Stimulated activated CD4-positive, alpha-beta T cell treated with anti-CD3 and anti-CD28 coated beads, Interleukin-1b, Interleukin-23, amount 100 ng/mL, for 1 hour (primary cell): ENCODE results near the gene AMDHD1.

Source experiments
- DNase-seq, 2 donors: peaks; one replicate each; pipeline ENCODE4 v3.0.0-alpha.2; 2020; ENCODE audit warnings: low read depth in 2 of 2

The AMDHD1 gene

DNA sequence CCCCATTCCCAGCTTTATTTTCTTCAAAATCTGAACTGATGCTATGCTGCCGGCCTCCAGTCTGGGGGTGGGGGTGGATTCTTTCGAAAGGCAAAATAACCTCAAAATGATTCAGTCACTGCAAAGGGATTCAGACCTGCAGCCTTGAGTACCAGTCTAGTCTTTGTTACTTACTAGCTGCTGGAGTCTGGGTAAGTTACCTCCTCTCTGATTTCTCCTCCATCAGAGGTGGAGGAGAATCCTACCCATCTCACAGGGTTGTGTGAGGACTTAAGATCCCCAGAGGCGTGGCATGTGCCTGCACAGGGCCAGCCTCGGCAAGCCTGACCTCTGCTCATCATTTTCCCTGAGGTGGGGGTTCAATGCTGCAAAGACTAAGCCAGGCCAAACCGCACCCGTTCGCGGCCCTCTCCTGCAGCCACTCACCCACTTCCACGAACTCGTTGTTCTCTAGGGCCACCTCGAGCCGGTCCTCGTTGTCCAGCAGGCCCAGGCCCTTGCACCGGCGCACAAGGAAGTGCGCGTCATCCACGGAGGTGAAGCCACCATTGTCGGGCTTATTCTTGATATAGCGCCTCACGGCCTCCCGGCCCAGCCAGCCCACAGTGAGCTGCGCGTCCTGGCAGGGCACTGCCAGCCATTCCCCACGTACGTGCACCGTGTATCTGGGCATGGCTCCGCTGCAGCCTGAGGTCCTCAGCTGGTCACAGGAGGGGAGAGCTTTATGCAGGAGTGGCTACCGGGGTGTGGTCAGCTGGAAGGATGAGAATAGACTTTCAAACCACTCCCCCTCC is 52.3 kb downstream of the AMDHD1 start:
- DNase-seq = no peak

DNA sequence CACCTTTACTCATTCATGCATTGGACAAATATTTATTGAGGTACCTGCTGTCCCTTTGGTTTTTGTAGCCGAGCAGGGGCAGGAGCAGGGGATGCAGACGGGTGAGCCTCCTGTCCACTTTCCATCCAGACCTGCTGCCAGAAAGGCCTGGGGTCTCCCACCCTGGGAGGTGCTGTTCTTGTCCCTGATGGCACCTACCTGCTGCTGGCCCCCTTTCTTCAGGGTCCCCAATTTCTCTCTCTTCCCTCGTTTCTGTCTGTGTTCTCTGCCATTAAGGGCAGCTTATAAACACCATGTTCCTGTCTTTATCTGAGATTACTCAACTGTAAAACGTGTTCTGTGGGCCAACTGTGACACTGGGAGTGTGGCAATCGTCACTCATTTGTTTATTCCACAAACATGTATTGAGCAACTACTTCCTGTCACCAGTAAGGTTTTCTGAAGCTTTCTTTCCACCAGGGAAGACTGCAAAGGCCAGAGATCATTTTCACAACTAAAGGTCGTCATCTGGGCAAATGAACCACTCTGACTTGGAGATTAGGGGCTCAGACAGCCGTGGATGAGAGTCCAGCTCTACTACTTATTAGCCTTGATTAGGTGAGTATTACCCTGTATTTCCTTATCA is 53.0 kb downstream of the AMDHD1 start, which contains the start of gene HAL:
Gene HAL, minus strand, starts transcription at position 311 of the 625 bp plus-strand sequence. CDS start 434 bp downstream, outside the sequence.
- DNase-seq = no peak

DNA sequence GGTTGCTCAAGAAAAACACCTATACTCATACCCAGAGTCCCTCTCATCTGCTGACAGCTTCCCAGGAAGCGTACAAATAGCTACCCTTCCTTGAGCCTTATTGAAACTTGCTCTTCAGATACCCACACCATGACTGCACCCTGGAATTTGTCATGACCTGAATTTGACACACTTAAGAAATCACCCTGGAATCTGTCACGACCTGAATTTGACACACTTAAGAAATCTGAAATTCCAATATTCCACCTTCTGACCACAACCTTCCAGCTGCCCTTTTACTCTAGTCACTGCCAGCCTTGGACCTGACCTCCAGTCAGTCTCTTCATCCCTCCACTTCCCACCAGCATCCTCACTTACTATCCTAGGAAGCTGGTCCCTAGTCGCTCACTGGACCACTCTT is 54.1 kb downstream of the AMDHD1 start:
- DNase-seq = no peak

DNA sequence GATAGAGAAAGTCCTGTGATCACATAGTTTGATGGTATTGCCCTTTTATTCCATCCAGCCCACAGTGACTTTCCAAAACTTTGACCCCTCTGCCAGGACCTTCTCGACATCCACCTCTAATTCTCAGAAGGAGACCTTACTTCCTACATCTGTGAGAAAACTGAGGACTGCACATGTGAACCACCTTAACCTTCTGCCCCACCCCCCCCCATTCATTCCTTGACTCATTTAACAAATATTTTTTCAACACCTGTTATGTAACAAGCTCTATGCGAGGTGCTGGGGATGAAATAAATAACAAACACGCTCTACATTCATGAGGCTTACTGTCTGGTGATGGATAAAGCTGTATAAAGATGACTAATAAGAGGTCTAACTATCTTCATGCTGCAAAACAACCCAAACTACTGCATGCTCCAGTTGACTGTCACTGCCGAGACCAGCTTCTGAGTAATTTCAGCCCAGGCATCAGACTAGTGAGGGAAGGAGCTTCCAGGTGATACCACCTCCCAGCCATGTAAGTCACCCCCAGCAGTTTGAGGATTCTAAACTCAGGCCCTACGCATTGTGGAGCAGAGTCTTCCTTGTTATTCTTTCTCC is 54.9 kb downstream of the AMDHD1 start:
- DNase-seq = no peak

DNA sequence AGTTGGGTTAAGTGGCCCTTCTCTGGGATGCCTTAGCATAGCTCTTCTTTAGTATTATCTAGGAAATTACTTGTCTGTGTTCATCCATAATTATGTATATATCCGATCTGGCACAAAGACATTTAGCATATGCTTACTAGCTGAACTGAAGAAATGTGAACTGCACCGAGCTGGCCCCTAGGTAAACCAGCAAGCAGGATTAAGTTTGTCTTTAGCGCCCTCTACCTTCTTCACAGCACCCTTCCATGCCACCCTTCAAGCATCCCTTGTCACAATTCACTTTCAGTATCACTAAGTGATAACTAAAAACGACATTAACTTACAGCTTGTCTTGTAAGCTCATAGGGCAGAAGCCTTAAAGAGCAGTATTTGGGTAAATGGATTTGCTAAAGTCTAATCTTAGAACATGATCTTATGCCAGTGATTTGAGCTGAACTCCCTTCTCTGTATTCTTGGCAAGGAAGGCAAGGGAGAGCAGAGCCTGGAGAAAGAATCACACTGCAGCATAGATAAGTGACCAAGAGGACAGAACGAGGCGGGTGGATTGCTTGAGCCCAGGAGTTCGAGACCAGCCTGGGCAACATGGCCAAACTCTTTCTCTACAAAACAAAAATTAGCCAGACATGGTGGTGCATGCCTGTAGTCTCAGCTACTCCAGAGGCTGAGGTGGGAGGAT is 55.6 kb downstream of the AMDHD1 start:
- peak in 1 of 2 donors; percentile 7 for DNase-seq

DNA sequence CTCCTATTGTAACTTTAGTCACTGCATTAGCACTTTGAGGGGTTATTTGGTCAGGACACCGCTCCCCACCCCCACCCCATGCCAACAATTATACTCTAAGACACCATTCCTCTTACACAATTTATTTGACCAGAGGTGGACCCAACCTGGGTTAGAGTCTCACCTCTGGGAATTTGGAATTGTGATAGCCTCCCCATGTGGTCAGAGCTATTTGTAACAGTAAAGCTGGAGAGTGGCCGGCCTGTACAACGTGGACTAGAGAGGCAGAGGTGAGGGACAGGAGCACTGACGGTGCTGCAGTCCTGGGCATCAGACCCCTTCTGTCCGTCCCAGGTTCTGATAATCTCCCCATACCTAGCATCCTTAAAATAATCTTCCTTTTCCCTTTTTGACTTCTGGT is 56.4 kb downstream of the AMDHD1 start:
- no peak for DNase-seq

DNA sequence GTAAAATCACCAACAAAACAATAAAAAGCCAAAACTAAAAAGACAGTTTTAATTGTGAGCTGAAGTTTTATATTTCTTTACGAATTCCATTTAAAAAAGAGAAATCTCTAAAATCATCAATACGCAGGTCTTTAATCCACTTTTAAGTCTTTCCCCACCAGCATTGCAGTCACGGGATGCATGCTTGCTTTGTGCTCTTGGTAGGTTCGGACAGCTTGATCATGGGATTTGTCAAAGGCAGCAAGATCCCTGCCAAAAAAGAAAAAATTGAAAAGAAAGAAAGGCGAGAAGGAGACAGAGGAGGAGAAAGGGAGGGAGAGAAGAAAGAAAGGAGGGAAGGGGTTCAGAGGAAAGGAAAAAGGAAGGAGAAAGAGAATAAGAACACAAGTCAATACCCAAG is 57.7 kb downstream of the AMDHD1 start:
- no peak for DNase-seq

DNA sequence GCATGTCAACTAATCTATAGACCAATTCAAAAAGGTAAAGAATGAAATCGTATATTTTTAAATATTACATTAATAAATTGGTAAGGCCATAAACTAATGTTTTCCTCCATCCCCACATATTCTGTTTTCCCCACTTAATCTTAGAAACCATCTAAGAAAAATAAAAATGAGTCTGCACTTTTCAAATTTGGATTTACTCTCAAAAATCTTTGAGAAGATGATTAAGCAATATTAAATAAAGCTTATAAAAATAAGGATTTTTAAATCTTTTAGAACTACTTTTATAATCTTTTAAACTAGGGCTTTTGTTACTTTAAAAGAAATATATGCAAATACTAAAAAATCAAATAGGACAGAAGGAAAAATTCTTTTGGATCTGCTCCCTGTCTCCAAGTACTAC is 63.6 kb downstream of the AMDHD1 start:
- no peak for DNase-seq

DNA sequence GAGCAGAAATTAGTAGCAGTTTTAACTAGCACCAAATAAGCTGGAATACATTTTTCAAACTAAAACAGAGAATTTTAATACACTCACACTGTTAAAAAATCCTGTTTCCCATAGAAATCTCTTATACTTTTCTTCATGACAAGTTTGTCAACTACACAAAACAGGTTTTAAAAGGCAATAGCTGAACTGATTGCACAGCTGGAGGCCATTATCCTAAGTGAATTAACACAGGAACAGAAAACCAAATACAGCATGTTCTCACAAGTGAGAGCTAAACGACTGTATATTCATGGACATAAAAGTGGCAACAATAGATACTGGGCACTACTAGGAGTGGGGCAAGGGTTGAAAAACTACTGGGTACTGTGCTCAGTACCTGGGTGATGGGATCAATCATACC is 64.6 kb downstream of the AMDHD1 start:
- DNase-seq = no peak

DNA sequence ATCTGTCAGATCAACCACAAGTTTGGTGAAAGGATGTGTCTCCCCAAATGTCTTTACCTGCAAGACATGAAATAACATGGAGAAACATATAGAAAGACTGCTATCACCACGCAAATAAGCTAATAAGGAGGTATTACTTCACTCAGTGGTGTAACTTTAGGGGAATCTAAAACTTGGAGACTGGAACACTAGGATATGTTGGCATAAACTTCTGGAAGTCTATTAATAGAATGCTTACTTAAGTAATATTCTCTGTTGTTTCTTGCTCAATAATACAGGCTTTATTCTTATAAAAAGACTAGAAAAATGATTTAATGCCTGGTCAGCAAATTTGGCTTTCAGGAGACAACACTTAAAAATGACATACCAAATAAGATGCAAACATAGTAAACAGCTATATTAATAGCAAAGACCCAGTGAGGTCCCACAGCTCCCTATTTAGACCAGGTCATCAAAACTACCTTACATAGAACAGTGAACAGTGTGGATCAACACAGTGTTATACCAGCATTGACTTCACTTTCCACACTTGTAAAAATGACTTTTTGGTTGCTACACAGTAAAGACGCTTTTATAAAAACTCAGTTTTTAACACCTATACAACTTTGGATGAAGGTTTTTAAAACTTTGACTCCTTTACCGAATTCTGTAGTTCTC is 71.9 kb downstream of the AMDHD1 start:
- DNase-seq = no peak

DNA sequence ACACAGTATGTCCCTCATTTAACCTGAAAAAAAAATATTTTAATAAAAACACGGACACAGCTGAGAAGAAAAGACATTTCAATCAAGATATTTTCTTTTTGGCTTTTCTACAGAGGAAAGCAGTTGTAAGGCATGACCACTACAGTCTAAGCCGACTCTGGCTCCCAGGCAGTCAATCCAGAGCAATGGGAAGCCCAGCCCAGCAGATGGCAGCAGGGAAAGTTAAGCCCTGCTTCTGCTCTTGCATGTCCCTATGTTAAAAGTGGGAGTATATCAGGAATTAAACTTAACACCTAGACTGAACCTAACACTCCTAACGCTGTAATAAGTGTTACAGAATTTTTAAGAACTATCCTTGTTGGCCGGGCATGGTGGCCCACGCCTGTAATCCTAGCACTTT is 72.5 kb downstream of the AMDHD1 start:
- no peak for DNase-seq
